KMS-11 (cell line): ENCODE measurements around the gene CDAN1.

ENCODE experiments used
- H2AFZ ChIP-seq: fragments of 200-600 bp; sonication (generic); 2 replicates; pipeline ENCODE4 v1.6.1; 2016; ENCODE audit warnings: antibody characterized with exemption, mixed run types, low read depth
- H3K27ac ChIP-seq: fragments of 200-600 bp; sonication (generic); 2 replicates; pipeline ENCODE4 v1.6.1; 2016; ENCODE audit warnings: mild to moderate bottlenecking, mixed run types
- H3K27me3 ChIP-seq: fragments of 200-600 bp; sonication (generic); 2 replicates; pipeline ENCODE4 v1.6.1; 2017; ENCODE audit warnings: mild to moderate bottlenecking, low read depth, mixed run types, moderate library complexity; ENCODE audit not compliant: insufficient read depth
- H3K36me3 ChIP-seq: fragments of 200-600 bp; sonication (generic); 2 replicates; pipeline ENCODE4 v1.6.1; 2017; ENCODE audit warnings: mild to moderate bottlenecking, mixed run types; ENCODE audit not compliant: insufficient read depth
- H3K4me1 ChIP-seq: fragments of 200-600 bp; sonication (generic); 2 replicates; pipeline ENCODE4 v1.6.1; 2016; ENCODE audit warnings: mild to moderate bottlenecking, low read depth, mixed run types; ENCODE audit not compliant: poor library complexity, severe bottlenecking
- H3K4me2 ChIP-seq: fragments of 200-600 bp; sonication (generic); 2 replicates; pipeline ENCODE4 v1.7.0; 2016; ENCODE audit warnings: mild to moderate bottlenecking, mixed run types
- H3K4me3 ChIP-seq: fragments of 200-600 bp; sonication (generic); IDR thresholded peaks from 2 replicates; pipeline ENCODE4 v1.6.1; 2017; ENCODE audit warnings: low read depth, low read length, mixed read lengths; ENCODE audit not compliant: insufficient read depth
- H3K79me2 ChIP-seq: fragments of 200-600 bp; sonication (generic); 2 replicates; pipeline ENCODE4 v1.6.1; 2016; ENCODE audit warnings: low read depth, mixed run types; ENCODE audit not compliant: insufficient read depth
- H3K9ac ChIP-seq: fragments of 200-600 bp; sonication (generic); 2 replicates; pipeline ENCODE4 v1.6.1; 2016; ENCODE audit warnings: mild to moderate bottlenecking, mixed run types
- H4K20me1 ChIP-seq: fragments of 200-600 bp; sonication (generic); 2 replicates; pipeline ENCODE4 v1.6.1; 2016; ENCODE audit warnings: mild to moderate bottlenecking, mixed run types; ENCODE audit not compliant: insufficient read depth
- TF ChIP-seq, protein P1 (sequence below): fragments of 200-600 bp; sonication (generic); conservative IDR thresholded peaks from 2 replicates; pipeline ENCODE4 v1.6.1; 2017; ENCODE audit warnings: low read depth, mild to moderate bottlenecking, antibody characterized with exemption, low read length, moderate library complexity, mixed read lengths

The CDAN1 gene

DNA sequence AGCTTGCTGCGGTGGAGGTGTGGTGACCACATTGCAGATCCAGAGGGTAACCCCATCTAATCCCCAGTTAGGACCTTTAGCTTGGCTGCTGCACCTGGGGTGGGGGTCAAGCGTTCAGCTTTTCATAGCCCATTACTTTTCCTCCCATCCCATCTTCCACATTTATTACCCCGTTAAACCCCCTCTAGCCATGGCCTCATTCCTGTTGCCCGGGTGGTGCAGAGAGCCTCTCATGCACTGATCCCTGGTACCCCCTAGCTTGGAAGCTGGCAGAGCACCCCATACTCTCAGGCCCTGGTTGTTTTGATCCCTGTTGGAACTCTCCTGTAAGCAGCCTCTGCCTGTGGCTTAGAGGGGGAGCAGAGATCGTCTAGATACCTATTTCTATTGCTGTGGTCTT lies 20.8 kb downstream of the CDAN1 start:
- no peaks in the 10 kb centered on the region for H3K27me3 ChIP-seq
- no peak overlapping the region for H3K4me2 ChIP-seq
- H2AFZ ChIP-seq = no peak overlapping the region
- H3K4me1 ChIP-seq = no peaks in the 10 kb centered on the region
- no peaks in the 10 kb centered on the region for H3K79me2 ChIP-seq
- H3K36me3 ChIP-seq = no peaks in the 10 kb centered on the region
- no peaks in the 10 kb centered on the region for H4K20me1 ChIP-seq
- H3K9ac ChIP-seq = no peak overlapping the region
- TF ChIP-seq, protein P1, sequence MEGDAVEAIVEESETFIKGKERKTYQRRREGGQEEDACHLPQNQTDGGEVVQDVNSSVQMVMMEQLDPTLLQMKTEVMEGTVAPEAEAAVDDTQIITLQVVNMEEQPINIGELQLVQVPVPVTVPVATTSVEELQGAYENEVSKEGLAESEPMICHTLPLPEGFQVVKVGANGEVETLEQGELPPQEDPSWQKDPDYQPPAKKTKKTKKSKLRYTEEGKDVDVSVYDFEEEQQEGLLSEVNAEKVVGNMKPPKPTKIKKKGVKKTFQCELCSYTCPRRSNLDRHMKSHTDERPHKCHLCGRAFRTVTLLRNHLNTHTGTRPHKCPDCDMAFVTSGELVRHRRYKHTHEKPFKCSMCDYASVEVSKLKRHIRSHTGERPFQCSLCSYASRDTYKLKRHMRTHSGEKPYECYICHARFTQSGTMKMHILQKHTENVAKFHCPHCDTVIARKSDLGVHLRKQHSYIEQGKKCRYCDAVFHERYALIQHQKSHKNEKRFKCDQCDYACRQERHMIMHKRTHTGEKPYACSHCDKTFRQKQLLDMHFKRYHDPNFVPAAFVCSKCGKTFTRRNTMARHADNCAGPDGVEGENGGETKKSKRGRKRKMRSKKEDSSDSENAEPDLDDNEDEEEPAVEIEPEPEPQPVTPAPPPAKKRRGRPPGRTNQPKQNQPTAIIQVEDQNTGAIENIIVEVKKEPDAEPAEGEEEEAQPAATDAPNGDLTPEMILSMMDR = no peak
- no peak overlapping the region for H3K4me3 ChIP-seq
- H3K27ac ChIP-seq = no peak overlapping the region

DNA sequence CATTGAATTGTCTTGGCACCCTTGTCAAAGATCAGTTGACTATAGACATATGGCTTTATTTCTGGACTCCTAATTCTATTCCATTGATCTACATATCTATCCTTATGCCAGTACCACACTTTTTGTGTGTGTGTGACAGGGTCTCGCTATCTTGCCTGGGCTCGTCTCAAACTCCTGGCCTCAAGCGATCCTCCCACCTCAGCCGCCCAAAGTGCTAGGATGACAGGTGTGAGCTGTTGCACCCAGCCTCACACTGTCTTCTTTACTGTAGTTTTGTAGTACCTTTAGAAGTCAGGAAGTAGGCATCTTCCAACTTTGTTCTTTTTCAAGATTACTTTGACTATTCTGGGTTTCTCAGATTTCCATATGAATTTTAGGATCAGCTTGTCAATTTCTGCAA lies 24.3 kb downstream of the CDAN1 start:
- no peak overlapping the region for H2AFZ ChIP-seq

DNA sequence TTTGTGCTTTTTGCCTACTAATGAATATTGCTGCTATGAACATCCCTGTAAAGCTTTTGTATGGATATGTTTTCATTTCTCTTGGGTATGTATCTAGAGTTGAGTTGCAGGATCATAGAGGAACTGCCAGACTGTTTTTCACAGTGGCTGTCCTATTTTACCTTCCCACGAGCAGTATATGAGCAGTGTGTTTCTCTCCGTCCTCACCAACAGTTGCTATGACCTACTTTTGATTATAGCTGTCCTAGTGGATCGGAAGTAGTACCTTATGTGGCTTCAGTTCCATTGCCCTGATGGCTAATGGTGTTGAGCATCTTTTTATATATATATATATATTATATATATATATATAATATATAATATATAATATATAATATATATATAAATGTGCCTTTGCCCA lies 25.2 kb downstream of the CDAN1 start:
- TF ChIP-seq, protein P1 = no peak
- Histone ChIP-seq H3K79me2 (no peaks in the 10 kb centered on the region), H4K20me1 (no peaks in the 10 kb centered on the region), H3K36me3 (no peaks in the 10 kb centered on the region), H3K4me1 (no peaks in the 10 kb centered on the region), H3K27ac (no peak overlapping the region), H3K4me3 (no peak overlapping the region), H2AFZ (no peak overlapping the region), H3K27me3 (no peaks in the 10 kb centered on the region), H3K4me2 (no peak overlapping the region), H3K9ac (no peak overlapping the region)

More for the DNA sequence above, 24.3 kb downstream of the CDAN1 start:
- no peak overlapping the region for H3K27ac ChIP-seq
- no peak overlapping the region for H3K4me2 ChIP-seq
- no peak overlapping the region for H3K9ac ChIP-seq
- no peaks in the 10 kb centered on the region for H3K36me3 ChIP-seq
- no peaks in the 10 kb centered on the region for H3K4me1 ChIP-seq
- no peaks in the 10 kb centered on the region for H3K27me3 ChIP-seq
- no peak overlapping the region for H3K4me3 ChIP-seq
- no peaks in the 10 kb centered on the region for H4K20me1 ChIP-seq
- TF ChIP-seq, protein P1 = no peak
- no peaks in the 10 kb centered on the region for H3K79me2 ChIP-seq

DNA sequence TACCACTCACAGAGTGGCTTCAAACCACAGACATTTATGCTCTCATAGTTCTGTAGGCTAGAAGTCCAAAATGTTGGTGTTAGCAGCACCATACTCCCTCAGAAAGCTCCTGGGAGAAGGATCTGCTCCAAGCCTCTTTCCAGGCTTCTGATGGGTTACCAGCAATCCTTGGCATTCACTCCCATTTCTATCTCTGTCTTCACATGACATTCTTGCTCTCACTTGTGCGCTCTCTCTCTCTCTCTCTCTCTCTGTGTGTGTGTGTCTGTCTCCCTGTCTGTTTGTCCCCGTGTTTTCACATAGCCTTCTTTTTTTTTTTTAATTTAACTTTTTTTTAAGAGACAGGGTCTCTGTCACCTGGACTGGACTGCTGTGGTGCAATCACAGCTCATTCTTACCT lies 26.3 kb downstream of the CDAN1 start:
- H3K27ac ChIP-seq = no peak overlapping the region
- H3K4me3 ChIP-seq = no peak overlapping the region
- H3K36me3 ChIP-seq = no peaks in the 10 kb centered on the region
- no peaks in the 10 kb centered on the region for H3K4me1 ChIP-seq
- H3K79me2 ChIP-seq = no peaks in the 10 kb centered on the region
- H2AFZ ChIP-seq = no peak overlapping the region
- no peak overlapping the region for H3K9ac ChIP-seq
- H3K27me3 ChIP-seq = no peaks in the 10 kb centered on the region
- TF ChIP-seq, protein P1 = no peak
- H4K20me1 ChIP-seq = no peaks in the 10 kb centered on the region
- H3K4me2 ChIP-seq = no peak overlapping the region
